ENCODE data around the gene CXorf58.

CXorf58 gene

DNA sequence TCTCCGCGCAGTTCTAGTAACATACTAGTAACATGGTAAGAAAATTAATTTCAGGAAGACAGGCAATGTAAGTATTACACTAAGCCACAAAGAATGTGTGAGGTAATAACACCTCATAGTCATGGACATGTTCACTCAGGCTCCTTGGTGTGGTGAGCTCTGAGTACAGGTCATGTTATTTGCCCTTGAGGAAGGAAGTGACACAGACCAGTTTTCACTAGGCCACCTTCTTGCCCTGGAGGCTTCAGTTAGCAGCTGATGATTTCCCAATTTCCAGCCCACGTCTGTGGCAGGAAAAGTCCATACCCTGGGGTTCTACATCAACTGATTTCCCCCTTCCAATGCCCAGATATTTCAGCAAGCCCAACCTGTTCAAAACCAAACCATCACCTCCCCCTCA is 6.7 kb upstream of the CXorf58 start:
- no peak for DNase-seq (ENCODE audit: low read depth)

DNA sequence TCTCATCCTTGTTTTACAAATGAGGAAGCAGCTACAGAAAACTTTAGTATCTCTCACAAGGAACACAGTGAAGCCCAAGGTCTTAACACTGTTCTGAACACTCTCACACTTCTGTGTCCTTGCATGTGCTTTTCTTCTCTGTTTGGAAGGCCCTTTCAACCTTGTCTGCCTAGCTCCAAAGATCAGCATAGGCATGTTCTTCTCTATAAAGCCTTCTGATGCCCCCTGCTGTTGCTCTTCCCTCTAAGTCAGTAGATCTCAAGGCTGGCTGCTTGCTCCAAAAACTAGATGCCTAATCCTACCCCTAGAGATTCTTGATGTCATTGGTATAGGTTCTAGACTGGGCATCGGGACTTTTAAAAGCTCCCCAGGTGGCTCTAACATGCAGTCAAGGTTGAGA is 6.0 kb upstream of the CXorf58 start:
- no peak for DNase-seq (ENCODE audit: low read depth)

DNA sequence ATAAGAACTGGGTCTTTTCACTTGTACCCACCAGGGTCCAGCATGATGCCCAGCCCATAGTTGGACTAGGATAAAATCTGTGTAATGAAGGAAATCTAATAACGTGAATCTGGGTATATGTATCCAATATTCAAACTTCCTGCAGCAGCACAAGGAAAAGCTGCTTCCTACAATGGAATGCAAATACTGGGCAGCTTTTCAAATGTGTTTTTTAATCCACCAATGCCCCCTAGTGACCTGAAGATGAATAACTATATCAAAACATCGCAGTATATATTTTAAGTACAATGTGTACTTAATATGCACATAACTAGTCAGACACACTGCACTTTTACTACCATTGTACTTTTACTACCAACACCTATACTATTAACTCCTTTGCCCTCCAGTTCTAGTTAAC is 5.4 kb upstream of the CXorf58 start:
- no peak for DNase-seq (ENCODE audit: low read depth)

DNA sequence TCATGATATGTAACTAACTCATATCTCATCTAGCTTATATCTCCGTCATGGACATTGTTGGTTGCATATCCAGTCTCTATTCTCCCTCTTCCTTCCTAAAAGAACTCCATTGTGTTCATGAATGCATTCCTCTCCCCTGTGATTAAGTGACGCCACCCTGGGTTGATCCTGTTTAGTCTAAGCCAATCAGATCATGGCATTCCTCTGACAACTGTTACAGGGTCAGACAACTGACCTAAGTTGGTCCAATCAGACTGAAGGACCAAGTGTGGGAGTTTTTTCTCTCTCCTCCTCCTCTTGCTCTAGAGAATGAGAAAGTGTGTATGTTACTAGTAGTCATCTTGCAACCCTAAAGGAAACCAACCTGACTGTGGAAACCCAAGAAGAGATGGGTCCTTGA is 3.7 kb upstream of the CXorf58 start:
- no peak for DNase-seq (ENCODE audit: low read depth)

DNA sequence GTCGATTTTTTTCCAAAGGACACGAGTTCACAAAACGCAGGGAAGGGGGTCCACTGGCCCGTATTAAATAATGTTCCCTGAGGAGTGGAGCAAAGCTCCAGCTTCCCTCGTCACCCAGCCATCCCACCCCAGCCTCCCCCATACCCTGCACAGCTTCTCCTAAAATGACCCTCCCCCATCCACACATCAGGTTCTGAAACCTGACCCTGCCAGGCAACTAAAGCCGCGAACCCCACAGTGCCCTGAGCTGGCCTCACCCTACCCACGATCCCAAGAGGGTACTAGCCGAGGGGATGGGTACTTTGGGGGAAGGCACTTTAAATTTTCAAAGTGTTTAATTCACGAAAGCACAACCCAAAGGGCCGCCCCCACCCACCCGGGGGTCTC is 702 bp upstream of the CXorf58 start:
- DNase-seq (ENCODE audit: low read depth) = no peak

DNA sequence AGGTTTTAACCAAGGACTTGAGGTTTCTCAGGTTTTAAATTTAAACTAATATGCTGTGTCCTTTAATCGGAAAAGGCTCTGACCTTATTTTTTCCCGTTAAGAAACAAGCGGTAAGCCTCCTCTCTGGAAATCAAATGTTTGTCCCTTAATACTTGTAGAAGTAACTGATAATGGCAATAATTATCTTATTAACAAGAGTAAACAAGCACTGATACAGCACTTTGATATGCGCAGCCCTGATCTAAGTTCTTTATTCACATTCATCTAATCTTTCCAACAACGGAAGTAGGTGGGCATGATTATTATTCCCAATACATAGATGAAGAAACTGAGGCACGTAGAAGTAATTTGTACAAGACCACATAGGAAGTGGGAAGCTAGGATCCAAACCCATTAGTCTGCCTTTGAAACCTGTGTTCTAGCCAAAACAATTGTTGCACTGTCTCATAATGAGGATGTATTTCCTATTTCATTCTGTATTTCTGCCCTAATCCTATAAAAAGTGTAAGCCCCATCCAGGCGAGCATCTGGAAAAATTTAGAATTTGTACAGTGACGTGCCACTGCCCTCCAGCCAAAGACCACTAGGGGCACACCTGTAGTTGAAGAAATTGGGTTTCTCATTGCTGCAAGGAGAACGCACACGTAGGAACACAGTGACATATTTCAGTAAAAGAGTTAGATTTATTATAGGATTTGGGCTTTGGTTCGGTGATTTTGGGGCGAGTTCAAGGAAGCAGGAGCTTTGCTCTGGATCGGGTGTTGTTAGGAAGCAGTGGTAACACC is 606 bp downstream of the CXorf58 start:
- DNase-seq (ENCODE audit: low read depth) = no peak

DNA sequence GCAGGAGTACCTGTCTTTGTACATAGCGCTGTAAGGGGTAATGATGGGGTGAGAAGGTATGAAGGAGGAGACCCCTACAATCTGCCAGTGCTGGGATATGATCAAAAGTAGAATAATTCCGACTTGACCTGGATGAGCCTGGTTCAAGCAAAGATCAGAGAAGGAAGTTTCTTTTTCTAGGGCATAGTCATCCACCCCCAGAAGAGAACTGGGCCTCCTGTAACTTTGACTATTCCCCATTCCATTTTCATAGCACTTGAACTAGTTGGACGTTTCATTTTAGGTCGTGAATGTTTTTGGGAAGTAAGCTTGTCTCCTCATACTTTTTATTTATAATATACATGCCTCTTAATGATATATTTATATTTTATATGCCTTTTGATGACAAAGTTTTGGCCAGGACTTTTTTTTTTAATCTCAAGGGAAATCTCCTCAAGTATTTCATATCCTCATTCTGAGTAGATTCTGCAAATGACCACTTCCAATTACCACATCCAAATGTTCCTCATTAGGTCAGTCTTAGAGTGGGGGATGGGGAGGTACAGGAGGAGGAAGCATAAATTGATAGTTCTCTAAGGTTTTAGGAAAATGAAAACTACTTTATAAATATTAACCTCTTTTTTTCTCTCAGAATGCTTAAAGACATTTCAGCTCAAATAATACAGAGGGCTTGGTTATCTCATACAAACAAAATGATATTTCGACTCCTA is 3.5 kb downstream of the CXorf58 start:
- no peak for DNase-seq (ENCODE audit: low read depth)

DNA sequence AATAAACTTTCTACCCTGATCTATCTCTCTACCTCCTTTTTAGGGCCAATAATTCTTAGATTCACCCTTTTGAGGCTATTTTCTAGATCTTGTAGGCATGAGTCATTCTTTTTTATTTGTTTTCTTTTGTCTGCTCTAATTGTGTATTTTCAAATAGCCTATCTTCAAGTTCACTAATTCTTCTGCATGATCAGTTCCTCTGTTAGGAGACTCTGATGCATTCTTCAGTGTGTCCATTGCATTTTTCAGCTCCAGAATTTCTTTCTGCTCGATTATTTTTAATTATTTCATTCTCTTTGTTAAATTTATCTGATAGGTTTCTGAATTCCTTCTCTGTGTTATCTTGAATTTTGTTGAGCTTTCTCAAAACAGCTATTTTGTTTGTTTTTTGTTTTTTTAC is 11.3 kb downstream of the CXorf58 start:
- no peak for DNase-seq (ENCODE audit: low read depth)

DNA sequence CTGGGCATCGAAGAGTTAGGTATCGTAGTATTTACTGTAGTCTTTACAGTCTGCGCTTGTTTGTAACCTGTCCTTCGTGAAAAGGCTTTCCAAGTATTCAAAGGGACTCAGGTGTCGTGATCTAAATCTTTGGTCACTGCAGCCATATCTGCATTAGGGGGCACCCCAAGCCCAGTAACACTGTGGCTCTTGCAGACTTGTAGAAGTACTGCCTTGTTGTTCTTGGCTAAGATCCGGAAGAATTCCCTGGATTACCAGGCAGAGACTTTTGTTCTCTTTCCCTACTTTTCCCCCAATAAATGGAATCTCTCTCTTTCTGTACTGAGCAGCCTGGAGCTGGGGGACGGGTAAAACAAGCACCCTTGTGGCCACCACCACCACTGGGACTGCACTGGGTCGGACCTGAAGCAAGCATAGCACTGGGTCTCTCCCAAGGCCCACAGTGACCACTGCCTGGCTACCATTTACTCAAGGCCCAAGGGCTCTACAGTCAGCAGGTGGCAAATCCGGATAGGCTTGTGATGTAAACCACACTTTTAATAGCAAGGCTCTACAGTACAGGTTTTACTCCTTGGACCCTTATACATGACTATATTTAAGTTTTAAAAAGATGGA is 12.0 kb downstream of the CXorf58 start:
- no peak for DNase-seq (ENCODE audit: low read depth)

DNA sequence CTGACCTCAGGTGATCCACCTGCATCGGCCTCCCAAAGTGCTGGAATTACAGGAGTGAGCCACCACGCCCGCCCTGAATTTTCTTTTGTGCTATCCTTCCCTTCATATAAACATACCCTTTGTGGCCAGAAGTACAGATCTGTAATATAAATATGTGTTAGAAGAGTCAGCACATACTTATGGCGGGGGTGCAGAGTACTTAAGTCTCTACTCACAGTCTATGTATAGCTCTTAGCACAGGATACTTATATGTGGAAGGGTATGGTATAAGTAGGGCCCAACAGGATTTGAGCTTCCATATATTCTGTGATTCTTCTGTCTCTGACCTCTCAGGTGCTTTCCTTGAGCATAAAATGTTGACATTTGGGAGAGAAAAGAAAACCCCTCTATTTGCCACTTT is 18.2 kb downstream of the CXorf58 start:
- DNase-seq (ENCODE audit: low read depth) = no peak

DNA sequence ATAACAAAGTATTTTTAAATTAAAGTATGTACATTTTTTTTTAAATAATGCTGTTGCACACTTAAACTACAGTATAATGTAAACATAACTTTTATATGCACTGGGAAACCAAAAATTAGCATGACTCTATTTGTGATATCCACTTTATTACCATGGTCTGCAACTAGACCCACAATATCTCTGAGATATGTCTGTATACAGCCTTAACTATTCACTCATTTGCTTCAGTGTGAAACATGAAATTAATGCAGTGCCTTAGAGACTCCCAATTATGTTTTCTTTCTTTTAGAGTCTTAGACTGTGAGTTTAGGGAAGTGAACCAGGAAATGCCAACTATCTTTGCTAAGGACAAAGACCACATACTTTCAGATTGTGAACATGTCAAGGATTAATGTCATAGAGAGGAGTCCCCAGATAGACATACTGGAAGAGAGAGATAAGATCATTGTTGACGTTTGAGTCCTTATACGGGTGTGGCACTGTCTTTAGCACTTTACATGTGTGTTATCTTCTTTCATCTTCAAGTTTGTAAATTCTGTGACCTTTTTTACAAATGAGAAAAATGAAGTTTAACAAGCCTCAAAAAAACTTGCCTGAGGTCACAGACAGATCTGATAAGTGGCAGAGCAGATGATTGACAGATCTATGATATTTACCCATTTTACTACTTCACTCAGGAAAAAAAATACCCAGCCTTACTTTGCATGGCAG is 23.2 kb downstream of the CXorf58 start:
- no peak for DNase-seq (ENCODE audit: low read depth)

DNA sequence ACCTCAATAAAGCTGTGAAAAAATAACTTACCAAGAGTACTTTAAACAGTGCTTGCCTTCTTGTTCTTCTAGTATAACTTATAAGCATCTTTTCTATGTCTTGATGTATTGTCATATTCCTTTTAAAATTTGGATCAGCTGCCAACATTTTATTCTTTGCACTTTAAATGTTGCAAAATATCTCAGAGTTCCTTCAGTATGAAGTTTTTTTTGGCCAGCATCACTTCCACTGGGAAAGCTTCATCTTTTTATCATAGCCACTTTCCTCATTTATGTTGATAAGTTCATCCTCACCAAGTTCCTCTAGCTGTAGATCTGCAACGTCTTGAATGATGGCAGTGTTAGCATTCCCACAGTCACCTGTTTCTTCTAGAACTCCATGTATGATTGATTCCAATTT is 24.2 kb downstream of the CXorf58 start:
- no peak for DNase-seq (ENCODE audit: low read depth)

DNA sequence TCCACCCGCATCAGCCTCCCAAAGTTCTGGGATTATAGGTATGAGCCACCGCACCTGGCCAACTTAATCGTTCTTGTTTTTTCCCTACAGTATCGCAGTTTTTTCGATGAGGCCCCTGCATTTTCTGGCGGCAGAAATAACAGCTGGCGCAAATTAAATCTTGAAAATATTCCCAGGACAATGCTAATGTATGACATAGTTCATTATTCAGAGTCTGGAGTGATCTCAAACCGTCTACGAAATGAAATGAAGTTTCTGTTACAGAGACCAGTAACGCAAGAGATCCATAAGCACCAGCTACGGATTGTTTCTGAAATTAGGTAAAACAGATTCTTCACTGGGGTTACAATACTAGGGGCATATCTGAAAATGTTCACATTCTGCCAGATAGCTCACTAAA is 27.3 kb downstream of the CXorf58 start:
- DNase-seq (ENCODE audit: low read depth) = no peak

DNA sequence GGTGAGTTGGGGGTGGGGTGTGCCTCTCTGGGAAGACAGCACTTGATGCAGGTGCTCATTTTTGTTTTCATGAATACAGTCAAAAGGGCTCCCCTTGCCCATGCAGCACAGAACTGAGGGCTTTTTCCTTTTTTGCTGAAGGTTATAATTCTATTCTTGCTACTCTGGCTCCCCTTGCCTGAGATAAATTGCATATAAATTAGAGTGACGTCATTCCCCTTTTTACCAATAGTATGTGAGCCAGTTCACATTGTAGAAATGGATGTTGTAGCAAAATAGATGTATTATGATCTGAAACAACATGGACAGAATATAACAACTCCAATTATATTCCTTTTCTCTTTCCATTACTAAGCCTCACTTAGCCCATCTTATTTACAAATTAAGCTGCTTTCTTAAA is 28.4 kb downstream of the CXorf58 start:
- DNase-seq (ENCODE audit: low read depth) = no peak

DNA sequence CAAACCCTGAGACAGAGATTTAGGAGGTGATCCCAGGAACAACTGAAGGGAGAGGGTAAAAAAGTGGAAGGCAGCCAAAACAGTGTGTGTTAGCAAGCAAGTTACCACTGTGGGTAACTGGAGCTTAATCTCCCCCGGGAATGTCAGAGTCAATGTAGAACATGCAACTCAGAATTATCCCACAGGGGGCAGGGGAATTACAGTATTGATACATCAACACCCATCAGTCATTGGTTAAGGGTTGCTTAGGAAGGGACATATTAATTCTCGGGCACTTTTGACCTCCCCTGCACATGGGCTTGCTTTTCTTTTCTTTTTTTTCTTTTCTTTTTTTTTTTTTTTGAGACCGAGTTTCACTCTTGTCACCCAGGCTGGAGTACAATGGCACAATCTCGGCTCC is 29.3 kb downstream of the CXorf58 start:
- DNase-seq (ENCODE audit: low read depth) = no peak

DNA sequence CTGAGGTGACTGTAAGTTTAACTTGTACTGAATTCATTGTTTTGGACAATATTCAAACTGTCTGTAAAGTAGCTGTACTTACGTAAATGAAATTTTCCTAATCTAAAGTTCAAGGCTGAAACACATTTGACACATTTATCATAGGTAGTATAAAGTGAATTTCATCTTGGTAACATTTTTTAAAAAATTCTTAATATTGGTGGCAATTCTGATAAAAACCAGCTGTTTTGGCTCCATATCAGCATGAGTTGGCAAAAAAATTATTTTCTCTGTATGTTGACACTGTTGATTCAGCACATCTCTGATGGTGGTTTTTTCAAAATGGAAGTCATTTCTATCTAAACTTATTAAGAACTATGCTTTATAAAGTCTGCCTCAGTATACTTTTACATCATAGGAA is 30.9 kb downstream of the CXorf58 start:
- DNase-seq (ENCODE audit: low read depth) = no peak

DNA sequence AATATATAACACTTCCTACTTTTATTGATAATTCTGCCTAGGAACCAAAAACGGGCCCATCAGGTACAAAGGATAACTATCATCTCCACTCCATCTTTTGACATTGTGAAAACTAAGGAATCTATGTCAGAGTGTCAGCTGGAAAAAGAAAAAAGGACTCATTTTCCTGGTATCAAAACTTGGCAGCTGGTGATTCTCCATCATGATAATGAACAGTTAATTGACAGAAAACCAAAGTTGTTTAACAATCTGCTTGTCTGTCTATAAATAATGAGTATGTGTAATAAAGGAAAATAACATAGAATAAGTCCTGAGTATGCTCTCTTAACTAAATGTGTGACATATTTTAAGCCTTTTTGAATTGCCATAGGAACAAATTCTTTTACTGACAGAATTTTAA is 31.4 kb downstream of the CXorf58 start:
- no peak for DNase-seq (ENCODE audit: low read depth)

DNA sequence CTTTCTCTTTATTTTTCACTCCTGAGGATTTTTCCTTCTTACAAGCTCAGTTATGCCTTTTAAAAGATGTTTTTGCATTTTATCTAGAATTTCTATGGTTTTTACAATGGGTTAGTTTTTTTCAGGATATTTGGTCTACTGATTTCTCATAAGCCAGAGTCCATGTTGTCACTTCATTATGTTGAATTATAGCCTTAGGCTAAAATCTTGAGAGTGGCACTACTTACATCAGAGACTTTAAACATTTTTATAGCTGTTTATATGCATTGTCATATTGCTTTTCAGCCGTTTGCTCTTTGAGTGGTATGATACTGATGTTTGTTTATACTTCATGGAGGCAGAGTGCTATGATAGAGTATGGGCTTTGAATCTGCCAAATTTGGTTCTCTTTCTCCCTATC is 36.4 kb downstream of the CXorf58 start:
- no peak for DNase-seq (ENCODE audit: low read depth)

DNA sequence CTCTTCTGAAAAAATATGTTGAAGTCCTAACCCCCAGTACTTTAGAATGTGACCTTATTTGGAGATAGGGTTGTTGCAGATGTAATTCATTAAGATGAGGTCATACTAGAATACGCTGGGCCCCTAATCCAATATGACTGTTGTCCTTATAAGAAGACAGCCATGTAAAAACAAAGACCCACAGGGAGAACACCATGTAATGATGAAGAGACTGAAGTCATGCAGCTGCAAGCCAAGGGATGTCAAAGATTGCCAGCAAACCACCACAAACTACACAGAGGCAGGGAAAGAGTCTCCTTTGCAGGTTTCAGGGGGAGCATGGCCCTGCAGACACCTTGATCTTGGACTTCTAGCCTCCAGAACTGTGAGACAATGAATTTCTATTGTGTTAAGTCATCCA is 37.4 kb downstream of the CXorf58 start:
- DNase-seq (ENCODE audit: low read depth) = no peak

DNA sequence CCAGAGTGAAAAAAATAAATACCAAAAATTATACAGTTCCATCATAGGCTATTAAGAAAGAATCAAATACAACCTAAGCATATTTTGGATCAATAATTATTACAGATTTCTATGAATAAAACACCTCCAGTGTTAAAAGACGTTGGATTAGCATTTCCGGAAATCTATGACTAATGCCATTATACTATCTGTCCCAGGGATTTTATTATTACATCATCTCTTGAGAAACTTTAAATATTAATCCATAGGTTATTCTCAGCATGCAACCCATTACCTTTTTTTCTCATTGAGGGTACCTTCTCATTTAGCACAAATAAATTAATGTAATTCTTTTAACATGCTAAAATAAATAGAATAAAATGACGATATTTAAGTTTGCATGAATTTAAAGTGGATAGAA is 44.6 kb downstream of the CXorf58 start:
- no peak for DNase-seq (ENCODE audit: low read depth)

DNA sequence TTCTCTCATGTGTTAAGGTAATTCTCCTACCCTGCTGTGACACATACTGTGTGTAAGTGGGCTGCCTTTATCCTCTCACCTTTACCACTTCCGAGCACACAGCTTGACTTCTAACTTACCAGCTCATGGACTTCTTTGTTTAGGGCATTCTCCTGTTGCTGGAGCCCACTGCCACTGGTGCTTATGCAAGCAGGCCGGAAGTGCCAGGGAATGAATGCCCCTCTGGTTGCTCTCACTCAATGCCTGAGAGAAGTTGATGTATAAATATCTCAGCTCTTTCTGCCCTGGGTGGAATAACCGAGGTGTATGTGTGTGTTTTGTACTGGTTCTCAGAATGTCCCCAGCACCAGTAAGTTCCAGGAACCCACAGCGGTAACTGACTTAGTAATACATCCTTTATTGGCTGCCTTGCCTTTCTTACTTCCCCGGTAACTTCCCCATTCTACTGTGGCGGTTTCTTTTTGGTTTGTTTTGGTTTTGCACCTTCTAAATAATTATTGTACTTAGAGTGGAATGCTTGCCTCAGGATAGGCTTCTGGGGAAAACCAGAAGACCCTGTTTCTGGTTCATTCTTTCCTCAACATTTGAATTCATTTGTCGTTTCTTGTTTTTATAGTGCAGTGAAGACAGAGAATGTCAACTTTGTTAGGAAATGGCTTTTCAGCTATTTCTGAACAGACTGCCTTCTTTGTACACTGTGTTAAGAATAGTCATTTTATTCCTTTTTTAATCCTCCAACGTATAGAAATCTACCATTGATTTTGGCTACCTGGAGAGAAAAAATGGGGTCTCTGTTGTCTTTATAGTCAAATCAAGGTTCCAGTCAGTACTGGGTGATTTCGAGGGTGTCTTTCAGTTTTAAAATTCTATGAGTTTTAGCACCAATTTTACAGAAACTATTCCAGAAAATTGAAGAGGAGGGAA is 45.4 kb downstream of the CXorf58 start:
- DNase-seq (ENCODE audit: low read depth) = peak; percentile 4

DNA sequence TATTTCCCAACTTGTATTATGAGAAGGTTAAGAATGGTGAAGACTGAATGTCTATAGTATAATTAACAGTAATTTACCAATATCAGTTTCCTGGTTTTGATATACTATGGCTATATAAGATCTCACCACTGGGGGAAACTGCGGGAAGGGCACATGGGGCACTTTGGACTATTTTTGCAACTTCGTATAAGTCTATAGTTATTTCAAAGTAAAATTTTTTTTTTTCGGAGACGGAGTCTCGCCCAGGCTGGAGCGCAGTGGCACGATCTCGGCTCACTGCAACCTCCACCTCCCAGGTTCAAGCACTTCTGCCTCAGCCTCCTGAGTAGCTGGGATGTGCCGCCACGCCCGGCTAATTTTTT is 46.1 kb downstream of the CXorf58 start:
- DNase-seq (ENCODE audit: low read depth) = no peak

Measured in activated T-helper 9 cell treated with anti-CD3 and anti-CD28 coated beads, Interleukin-2, amount 50 U/mL, for 16 hours (primary cell).